H1 (cell line): ENCODE results near the gene ZNF440. TPM values are rescaled to one million over a fixed set of nuclear protein-coding genes. Genes with fewer than 3 reads are reported as not detected.

Source experiments
- CTCF ChIA-PET: fragments of 300-600 bp; sonication (Branson Sonifier 250); formaldehyde crosslinking; loops from one replicate; lab custom pipeline; 2021; ENCODE audit not compliant: partially characterized antibody; lab: Charles Lee
- POLR2A ChIA-PET: fragments of 300-600 bp; sonication (Branson Sonifier 250); formaldehyde crosslinking; loops from one replicate; lab custom pipeline; 2021; ENCODE audit warnings: inconsistent platforms; ENCODE audit not compliant: partially characterized antibody; lab: Charles Lee
- DNase-seq, 2 experiments: peaks; one replicate each; pipeline versions ENCODE4 v3.0.0 to v3.0.0-alpha.2; 2010 to 2022; ENCODE audit warnings: low spot score in 2 of 2, low read depth in 1 of 2, mixed read lengths in 1 of 2
- FAIRE-seq: peaks from 2 replicates; lab custom pipeline; 2011; peaks lifted over from hg19 to GRCh38; lab: Jason Lieb, UNC
- H2AFZ ChIP-seq: 2 replicates; pipeline ENCODE4 v1.8.1; 2012; ENCODE audit warnings: low read length, inconsistent platforms
- H2AK5ac ChIP-seq: 2 replicates; pipeline ENCODE4 v1.6.1; 2013; ENCODE audit warnings: low read depth, low read length
- H2BK120ac ChIP-seq: replicated peaks from 2 replicates; pipeline ENCODE3; 2013; ENCODE audit warnings: low read depth, low read length, inconsistent platforms
- H2BK12ac ChIP-seq: 2 replicates; pipeline ENCODE4 v1.6.1; 2013; ENCODE audit warnings: low read depth, low read length
- H2BK15ac ChIP-seq: 2 replicates; pipeline ENCODE4 v1.6.1; 2013; ENCODE audit warnings: low read length
- H2BK20ac ChIP-seq: 2 replicates; pipeline ENCODE4 v1.6.1; 2013; ENCODE audit warnings: low read length
- H2BK5ac ChIP-seq: 2 replicates; pipeline ENCODE4 v1.6.1; 2013; ENCODE audit warnings: low read depth, low read length
- H3K14ac ChIP-seq: 2 replicates; pipeline ENCODE4 v1.6.1; 2013; ENCODE audit warnings: inconsistent platforms; ENCODE audit not compliant: insufficient read length
- H3K18ac ChIP-seq: 2 replicates; pipeline ENCODE4 v1.6.1; 2013; ENCODE audit warnings: low read length; ENCODE audit errors: extremely low read depth
- H3K23ac ChIP-seq: 2 replicates; pipeline ENCODE4 v1.6.1; 2013; ENCODE audit warnings: inconsistent platforms; ENCODE audit not compliant: insufficient read length
- H3K23me2 ChIP-seq: 2 replicates; pipeline ENCODE4 v1.6.1; 2013; ENCODE audit warnings: low read depth, low read length
- H3K27ac ChIP-seq: 2 replicates; pipeline ENCODE4 v1.6.1; 2011; ENCODE audit warnings: low read depth, low read length, inconsistent platforms
- H3K27me3 ChIP-seq, 4 experiments: replicated peaks in 1 of 4; 1 replicate in 1 of 4; 2 replicates in 3 of 4; pipeline versions ENCODE4 v1.6.1 to v1.8.1; 2011 to 2013; ENCODE audit warnings: low read length in 3 of 4, mild to moderate bottlenecking in 3 of 4, inconsistent platforms in 2 of 4, mixed read lengths in 2 of 4, moderate library complexity in 1 of 4; ENCODE audit not compliant: control insufficient read depth in 3 of 4, insufficient read depth in 3 of 4; ENCODE audit errors: extremely low read depth in 1 of 4
- H3K36me3 ChIP-seq, 4 experiments: 2 replicates each; pipeline versions ENCODE4 v1.6.1 to v1.8.1; 2011 to 2013; ENCODE audit warnings: mild to moderate bottlenecking in 4 of 4, low read length in 3 of 4, moderate library complexity in 2 of 4, control low read depth in 1 of 4, inconsistent platforms in 1 of 4; ENCODE audit not compliant: insufficient read depth in 4 of 4, control insufficient read depth in 2 of 4
- H3K4ac ChIP-seq: replicated peaks from 2 replicates; pipeline ENCODE3; 2013; ENCODE audit warnings: low read length, low read depth, mixed read lengths, inconsistent platforms; ENCODE audit not compliant: insufficient read length
- H3K4me1 ChIP-seq, 4 experiments: replicated peaks in 1 of 4; 1 replicate in 1 of 4; 2 replicates in 3 of 4; pipeline versions ENCODE4 v1.6.1 to v1.8.1; 2011 to 2013; ENCODE audit warnings: low read length in 3 of 4, inconsistent platforms in 2 of 4, mixed read lengths in 1 of 4; ENCODE audit not compliant: insufficient read depth in 4 of 4, control insufficient read depth in 3 of 4
- H3K4me2 ChIP-seq, 2 experiments: 2 replicates each; pipeline versions ENCODE4 v1.6.1 to v1.8.1; 2011 to 2013; ENCODE audit warnings: low read depth in 2 of 2, low read length in 2 of 2, control low read depth in 1 of 2, inconsistent platforms in 1 of 2, mild to moderate bottlenecking in 1 of 2; ENCODE audit not compliant: insufficient read depth in 1 of 2
- H3K4me3 ChIP-seq, 4 experiments: fragments of 200-600, 300-600 bp in 1 of 4; sonication (generic), shearing (Covaris generic), sonication (Bioruptor Twin) in 1 of 4; 2 replicates each; pipeline versions ENCODE4 v1.5.1 to v1.8.1; 2011 to 2016; ENCODE audit warnings: low read length in 4 of 4, low read depth in 3 of 4, control low read depth in 2 of 4, inconsistent platforms in 2 of 4, mild to moderate bottlenecking in 2 of 4, mixed read lengths in 1 of 4, moderate library complexity in 1 of 4; ENCODE audit not compliant: insufficient read depth in 2 of 4; ENCODE audit errors: extremely low read depth in 1 of 4
- H3K56ac ChIP-seq: replicated peaks from 2 replicates; pipeline ENCODE3; 2013; ENCODE audit warnings: low read depth, mild to moderate bottlenecking, mixed read lengths, low read length, inconsistent platforms; ENCODE audit not compliant: insufficient read length
- H3K79me1 ChIP-seq: 2 replicates; pipeline ENCODE4 v1.6.1; 2013; ENCODE audit warnings: low read depth, low read length, control low read depth
- H3K79me2 ChIP-seq, 2 experiments: 2 replicates each; pipeline versions ENCODE4 v1.6.1 to v1.8.1; 2012 to 2013; ENCODE audit warnings: low read length in 2 of 2, mild to moderate bottlenecking in 2 of 2, inconsistent platforms in 1 of 2; ENCODE audit not compliant: insufficient read depth in 2 of 2, control insufficient read depth in 1 of 2
- H3K9ac ChIP-seq, 4 experiments: replicated peaks in 1 of 4; 1 replicate in 1 of 4; 2 replicates in 3 of 4; pipeline versions ENCODE4 v1.6.1 to v1.8.1; 2011 to 2013; ENCODE audit warnings: low read depth in 3 of 4, low read length in 3 of 4, control low read depth in 2 of 4, mild to moderate bottlenecking in 2 of 4, moderate library complexity in 2 of 4, inconsistent platforms in 1 of 4; ENCODE audit errors: extremely low read depth in 1 of 4
- H3K9me3 ChIP-seq, 2 experiments: 2 replicates each; pipeline versions ENCODE4 v1.6.1 to v1.8.1; 2012 to 2013; ENCODE audit warnings: mild to moderate bottlenecking in 2 of 2, moderate library complexity in 2 of 2, control low read depth in 1 of 2, inconsistent platforms in 1 of 2, low read depth in 1 of 2, low read length in 1 of 2, mixed read lengths in 1 of 2; ENCODE audit not compliant: insufficient read depth in 2 of 2
- H4K20me1 ChIP-seq, 2 experiments: replicated peaks in 1 of 2; 2 replicates each; pipeline versions ENCODE3 to v1.8.1; 2011 to 2013; ENCODE audit warnings: inconsistent platforms in 2 of 2, low read length in 2 of 2, mild to moderate bottlenecking in 1 of 2; ENCODE audit not compliant: insufficient read depth in 2 of 2, control insufficient read depth in 1 of 2
- H4K5ac ChIP-seq: 2 replicates; pipeline ENCODE4 v1.6.1; 2013; ENCODE audit warnings: low read length, low read depth, mixed read lengths, inconsistent platforms; ENCODE audit not compliant: insufficient read length
- H4K8ac ChIP-seq: 2 replicates; pipeline ENCODE4 v1.8.0; 2013; ENCODE audit warnings: mild to moderate bottlenecking, moderate library complexity, low read length, inconsistent platforms; ENCODE audit not compliant: insufficient read depth; ENCODE audit errors: extremely low read depth
- H4K91ac ChIP-seq: replicated peaks from 2 replicates; pipeline ENCODE3; 2013; ENCODE audit warnings: low read length, mixed read lengths, inconsistent platforms; ENCODE audit not compliant: insufficient read length
- BACH1 ChIP-seq: IDR thresholded peaks from 2 replicates; pipeline ENCODE4 v1.6.1; 2012; ENCODE audit warnings: low read length, improper control_type of control experiment
- CBX5 ChIP-seq: fragments of 300-800, 300-1000 bp; sonication (generic); IDR thresholded peaks from 2 replicates; pipeline ENCODE4 v1.7.1; 2016; ENCODE audit warnings: antibody characterized with exemption, low read length, low read depth
- EP300 ChIP-seq, 2 experiments: IDR thresholded peaks; 1 replicate in 1 of 2; 2 replicates in 1 of 2; pipeline ENCODE4 v1.6.1; 2011 to 2012; ENCODE audit warnings: low read depth in 2 of 2, low read length in 2 of 2, mild to moderate bottlenecking in 2 of 2, borderline replicate concordance in 1 of 2, inconsistent platforms in 1 of 2, moderate library complexity in 1 of 2
- GTF2F1 ChIP-seq: IDR thresholded peaks from 2 replicates; pipeline ENCODE4 v1.6.1; 2012; ENCODE audit warnings: low read depth, low read length, improper control_type of control experiment, borderline replicate concordance
- KDM1A ChIP-seq: fragments of 200-600, 300-600 bp; sonication (generic); IDR thresholded peaks from 2 replicates; pipeline ENCODE4 v1.7.1; 2016; ENCODE audit warnings: mild to moderate bottlenecking, low read length, borderline replicate concordance
- NRF1 ChIP-seq: IDR thresholded peaks from 2 replicates; pipeline ENCODE4 v1.6.1; 2011; ENCODE audit warnings: mild to moderate bottlenecking, low read depth, low read length, improper control_type of control experiment
- RXRA ChIP-seq: IDR thresholded peaks from 2 replicates; pipeline ENCODE4 v1.6.1; 2011; ENCODE audit warnings: low read depth, mild to moderate bottlenecking, low read length, moderate library complexity; ENCODE audit not compliant: insufficient read depth
- SIRT6 ChIP-seq: IDR thresholded peaks from one replicate; pipeline ENCODE4 v1.7.1; 2012; ENCODE audit warnings: low read length, inconsistent platforms
- WGBS, 2 experiments: shearing (Covaris generic) in 1 of 2; methylation state at CpG; one replicate each; pipeline versions ENCODE4 v1.1.6 to v1.1.7; 2013 to 2015; ENCODE audit warnings: low lambda C conversion rate in 2 of 2, mixed read lengths in 2 of 2, inconsistent platforms in 1 of 2, low coverage in 1 of 2, missing lambda C conversion rate in 1 of 2; ENCODE audit not compliant: insufficient replicate concordance in 2 of 2, insufficient coverage in 1 of 2, insufficient read length in 1 of 2; ENCODE audit errors: extremely low coverage in 1 of 2, missing lambda C conversion rate in 1 of 2; 5-methylcytosine and 5-hydroxymethylcytosine counted together
- polyA plus RNA-seq, 7 experiments: library from polyadenylated mRNA; depleted of rRNA in 3 of 7; stranded (reverse) in 5 of 7; unstranded in 2 of 7; fragments of >200 nt in 5 of 7; fragments of 200-250 nt in 2 of 7; gene quantifications; 1 replicate in 5 of 7; 2 replicates in 1 of 7; 4 replicates in 1 of 7; pipeline versions ENCODE4 v1.2.1 to v1.2.3, GENCODE V29; 2011 to 2013; ENCODE audit warnings: missing spikeins in 2 of 7, mixed read lengths in 2 of 7
- total RNA-seq: library from RNA; stranded (reverse); fragmentation: NEBNext Ultra II Directional; extraction: Animal tissue kit (Norgen Biotek cat#: 25700); gene quantifications from 2 replicates; pipeline ENCODE4 v1.2.1, GENCODE V29; 2021

The ZNF440 gene
- total and polyA plus RNA-seq, 2 of the 8 experiments (the other 6 are each of a cell fraction or from before 2014, with no cell fraction given) = 0.77 to 6.5 TPM

- Histone ChIP-seq H3K4me3 (no peak overlapping the region), H3K4me1 (no peaks in the 10 kb centered on the region), H3K9ac (no peak overlapping the region), H2BK20ac (no peak overlapping the region), H2AFZ (no peak overlapping the region), H3K4ac (no peak overlapping the region), H3K27ac (no peak overlapping the region), H3K79me2 (no peaks in the 10 kb centered on the region), H3K56ac (no peak overlapping the region), H3K36me3 (peaks cover 0 to 37% (median 10%) of the 10 kb centered on the region in 4 experiments; a peak in 6 of 8 replicates), H2BK5ac (no peak overlapping the region), H3K9me3 (peaks cover 37 to 58% of the 10 kb centered on the region in 2 experiments), H2BK15ac (no peak overlapping the region), H4K20me1 (no peaks in the 10 kb centered on the region), H3K23ac (no peak overlapping the region), H3K4me2 (no peak overlapping the region), H3K23me2 (no peaks in the 10 kb centered on the region), H3K18ac (no peak overlapping the region), H3K79me1 (no peaks in the 10 kb centered on the region), H2AK5ac (no peak overlapping the region), H2BK120ac (no peak overlapping the region), H2BK12ac (no peak overlapping the region), H4K8ac (no peak overlapping the region), H3K14ac (no peak overlapping the region), H4K5ac (no peak overlapping the region), H3K27me3 (no peaks in the 10 kb centered on the region), H4K91ac (no peak overlapping the region)
- WGBS, 2 experiments = 86% methylated on average over 8 of the region's 8 CpGs; no CpG with 5 or more reads in 1 of the 2 experiments
- no peak for FAIRE-seq
- DNase-seq = no peak
- CTCF ChIA-PET = no interaction called here
- TF ChIP-seq EP300 (IDR thresholded peaks at IDR 0.05; ENCODE audit: borderline replicate concordance in 1 of 2, low read depth in 2 of 2, low read length in 2 of 2) (no peak), KDM1A (no peak), SIRT6 (no peak), RXRA (no peak), CBX5 (no peak), BACH1 (no peak), NRF1 (no peak), GTF2F1 (no peak)
- POLR2A ChIA-PET = no interaction called here
Measured at GRCh38 chr19:11832253-11832912, 18.3 kb downstream of the ZNF440 start.
